Right lobe of liver (tissue), 4 donors: ENCODE measurements around the gene TENM4.

ENCODE experiments used
- POLR2A ChIP-seq: fragments of 450-650 bp; IDR thresholded peaks from one replicate; pipeline ENCODE4 v1.6.1; 2017; ENCODE audit warnings: antibody characterized with exemption, mild to moderate bottlenecking
- TF ChIP-seq, protein P1 (sequence below), 4 donors: fragments of 200-600 bp in 3 of 4; fragments of 450-650 bp in 1 of 4; IDR thresholded peaks; one replicate each; pipeline versions ENCODE4 v1.5.1 to v1.8.0; 2016 to 2022; ENCODE audit warnings: antibody characterized with exemption in 4 of 4, mild to moderate bottlenecking in 2 of 4
- donor health status: DM: no; HTN: no; CAD: no.
- donor health status: DM: no; HTN: no; CAD: no.
- donor health status: DM: no; HTN: yes; CAD: no.

DNA sequence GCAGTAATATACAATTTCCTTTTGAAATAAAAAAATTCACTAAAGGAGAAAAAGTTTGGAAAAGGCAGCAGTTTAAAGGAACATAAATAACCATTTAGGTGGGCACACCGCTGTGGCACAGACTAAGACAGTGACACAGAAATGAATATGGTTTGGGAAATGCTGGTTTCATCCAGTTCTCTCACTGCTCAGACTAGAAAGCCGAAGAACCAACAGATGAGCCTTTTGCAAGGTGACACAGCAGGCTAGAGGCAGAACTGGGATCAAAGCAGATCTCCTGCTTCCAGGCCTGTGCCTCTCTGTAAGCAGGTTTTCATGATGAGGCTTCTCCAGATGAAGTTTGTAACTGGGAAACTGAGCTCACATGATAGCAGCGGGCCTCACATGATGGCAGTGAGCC is 486.1 kb downstream of the TENM4 start:
- TF ChIP-seq, protein P1, sequence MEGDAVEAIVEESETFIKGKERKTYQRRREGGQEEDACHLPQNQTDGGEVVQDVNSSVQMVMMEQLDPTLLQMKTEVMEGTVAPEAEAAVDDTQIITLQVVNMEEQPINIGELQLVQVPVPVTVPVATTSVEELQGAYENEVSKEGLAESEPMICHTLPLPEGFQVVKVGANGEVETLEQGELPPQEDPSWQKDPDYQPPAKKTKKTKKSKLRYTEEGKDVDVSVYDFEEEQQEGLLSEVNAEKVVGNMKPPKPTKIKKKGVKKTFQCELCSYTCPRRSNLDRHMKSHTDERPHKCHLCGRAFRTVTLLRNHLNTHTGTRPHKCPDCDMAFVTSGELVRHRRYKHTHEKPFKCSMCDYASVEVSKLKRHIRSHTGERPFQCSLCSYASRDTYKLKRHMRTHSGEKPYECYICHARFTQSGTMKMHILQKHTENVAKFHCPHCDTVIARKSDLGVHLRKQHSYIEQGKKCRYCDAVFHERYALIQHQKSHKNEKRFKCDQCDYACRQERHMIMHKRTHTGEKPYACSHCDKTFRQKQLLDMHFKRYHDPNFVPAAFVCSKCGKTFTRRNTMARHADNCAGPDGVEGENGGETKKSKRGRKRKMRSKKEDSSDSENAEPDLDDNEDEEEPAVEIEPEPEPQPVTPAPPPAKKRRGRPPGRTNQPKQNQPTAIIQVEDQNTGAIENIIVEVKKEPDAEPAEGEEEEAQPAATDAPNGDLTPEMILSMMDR (IDR thresholded peaks at IDR 0.05) = no peak
- no peak for TF ChIP-seq POLR2A
